ENCODE results near the gene CAMKK2.
"Not testable (repeated sequence)": the region's sequence is repeated elsewhere in the genome, so short reads cannot be mapped to it uniquely, and the experiment has no call there.

The CAMKK2 gene

DNA sequence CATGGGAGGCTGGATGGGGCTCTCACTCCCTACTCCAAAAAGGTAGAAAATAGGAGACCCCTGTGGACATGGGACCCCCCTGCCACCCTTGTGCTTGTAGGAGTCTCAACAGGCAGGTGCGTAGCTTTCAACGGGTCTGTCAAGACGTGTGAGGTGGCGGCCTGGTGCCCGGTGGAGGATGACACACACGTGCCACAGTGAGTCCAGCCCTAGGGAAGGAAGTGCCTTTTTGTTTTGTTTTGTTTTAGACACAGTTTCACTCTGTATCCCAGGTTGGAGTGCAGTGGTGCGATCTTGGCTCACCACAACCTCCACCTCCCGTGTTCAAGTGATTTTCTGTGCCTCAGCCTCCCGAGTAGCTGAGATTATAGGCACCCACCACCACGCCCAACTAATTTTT, 73.7 kb downstream of the CAMKK2 start:
- DNase-seq = no peak

- DNase-seq = no peak
Measured at GRCh38 chr12:121219353-121219986, 77.0 kb downstream of the CAMKK2 start.

- no peak for DNase-seq
Measured at GRCh38 chr12:121218588-121219352, 77.7 kb downstream of the CAMKK2 start.

DNA sequence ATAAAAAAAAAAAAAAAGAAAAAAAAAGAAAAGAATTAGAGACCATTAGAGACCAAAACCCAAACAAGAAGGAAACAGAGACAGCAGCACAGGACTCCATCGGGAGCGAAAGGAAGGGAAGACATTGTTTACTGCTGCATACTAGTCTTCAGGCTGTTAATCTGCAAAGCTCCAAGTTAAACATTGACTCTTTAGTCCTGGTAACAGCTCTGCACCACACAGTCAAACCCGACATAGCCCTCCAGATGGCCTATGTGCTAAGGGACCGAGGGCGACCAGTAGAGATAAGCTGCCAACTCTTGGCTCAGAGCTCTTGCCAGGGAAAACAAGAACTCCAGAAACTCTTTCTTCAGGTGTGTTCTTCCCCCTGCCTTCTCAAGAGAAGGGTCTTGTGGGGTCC, 78.7 kb downstream of the CAMKK2 start:
- no peak for DNase-seq

- DNase-seq = no peak
Measured at GRCh38 chr12:121217063-121217462, 79.4 kb downstream of the CAMKK2 start.

GRCh38 chr12:121216102-121216501, 80.4 kb downstream of the CAMKK2 start:
- DNase-seq = no peak

DNA sequence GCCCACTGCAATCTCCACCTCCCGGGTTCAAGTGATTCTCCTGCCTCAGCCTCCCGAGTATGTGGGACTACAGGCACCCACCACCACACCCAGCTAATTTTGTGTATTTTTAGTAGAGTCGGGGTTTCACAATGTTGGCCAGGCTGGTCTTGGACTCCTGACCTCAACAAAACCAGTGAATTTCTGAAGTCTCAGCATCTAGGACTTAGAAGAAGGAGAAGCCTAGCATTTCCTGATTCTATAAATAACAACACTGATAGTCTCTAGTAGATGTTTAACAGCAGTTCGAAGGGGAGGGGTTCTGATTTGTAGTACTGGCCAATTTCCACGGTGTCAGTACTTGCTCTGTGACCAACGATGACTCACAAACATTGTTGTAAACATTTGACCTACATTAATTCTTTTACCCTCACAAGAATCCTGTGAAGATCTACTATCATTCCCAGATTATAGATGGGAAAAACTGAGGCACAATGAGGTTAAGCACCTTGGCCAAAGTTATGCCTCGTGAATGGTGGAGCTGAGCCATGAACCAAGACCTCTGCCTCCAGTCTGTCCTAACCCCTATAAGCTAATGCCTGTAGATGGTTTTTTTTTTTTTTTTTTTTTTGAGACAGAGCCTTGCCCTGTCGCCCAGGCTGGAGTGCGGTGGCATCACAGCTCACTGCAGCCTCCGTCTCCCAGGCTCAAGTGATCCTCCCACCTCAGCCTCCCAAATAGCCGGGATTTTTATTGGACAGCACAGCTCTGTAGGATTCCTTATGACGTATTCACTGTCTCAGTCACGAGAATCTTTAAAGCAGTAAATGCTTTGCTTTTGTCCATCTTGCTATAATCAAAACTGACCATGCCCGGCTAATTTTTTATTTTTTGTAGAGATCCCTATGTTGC, 81.4 kb downstream of the CAMKK2 start:
- DNase-seq = no peak

DNA sequence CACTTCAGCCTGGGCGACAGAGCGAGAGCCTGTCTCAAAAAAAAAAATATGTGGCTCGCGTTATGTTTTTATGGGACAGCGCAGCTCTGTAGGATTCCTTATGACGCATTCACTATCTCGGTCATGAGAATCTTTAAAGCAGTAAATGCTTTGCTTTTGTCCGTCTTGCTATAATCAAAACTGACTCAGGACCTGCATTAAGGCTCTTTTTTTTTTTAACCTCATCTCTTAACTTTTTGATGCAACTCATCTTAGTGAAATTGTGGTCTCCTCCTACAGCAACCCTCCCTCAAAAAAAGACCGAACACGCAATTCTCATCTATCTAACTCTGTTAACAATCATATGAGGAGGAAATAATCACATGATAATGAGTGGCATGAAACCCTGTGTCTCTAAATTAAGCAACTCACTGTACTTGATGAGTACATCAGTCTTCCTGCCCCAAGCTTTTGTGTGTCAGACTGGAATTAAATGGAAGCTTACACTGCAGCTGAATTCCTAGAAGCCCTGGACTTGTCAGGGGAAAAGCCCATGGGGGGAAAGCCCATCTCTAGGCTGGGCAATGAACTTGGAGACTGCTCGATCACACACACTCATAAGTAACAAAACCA, 82.2 kb downstream of the CAMKK2 start:
- no peak for DNase-seq

DNA sequence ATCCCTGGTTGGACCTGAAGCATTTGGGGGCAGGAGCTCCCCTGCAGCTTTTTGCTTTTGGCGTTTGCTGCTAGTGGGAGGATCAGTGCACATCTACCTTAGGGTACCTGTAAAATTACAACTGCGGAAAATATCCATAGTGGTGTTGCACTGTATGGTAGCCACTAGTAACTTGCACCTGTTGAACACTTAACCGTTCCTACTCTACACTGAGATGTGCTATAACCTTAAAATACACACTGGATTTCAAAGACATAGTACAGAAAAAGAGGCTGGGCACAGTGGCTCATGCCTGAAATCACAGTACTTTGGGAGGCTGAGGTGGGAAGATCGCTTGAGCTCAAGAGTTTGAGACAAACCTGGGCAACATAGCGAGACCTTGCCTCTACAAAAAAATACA, 83.6 kb downstream of the CAMKK2 start:
- DNase-seq = no peak

DNA sequence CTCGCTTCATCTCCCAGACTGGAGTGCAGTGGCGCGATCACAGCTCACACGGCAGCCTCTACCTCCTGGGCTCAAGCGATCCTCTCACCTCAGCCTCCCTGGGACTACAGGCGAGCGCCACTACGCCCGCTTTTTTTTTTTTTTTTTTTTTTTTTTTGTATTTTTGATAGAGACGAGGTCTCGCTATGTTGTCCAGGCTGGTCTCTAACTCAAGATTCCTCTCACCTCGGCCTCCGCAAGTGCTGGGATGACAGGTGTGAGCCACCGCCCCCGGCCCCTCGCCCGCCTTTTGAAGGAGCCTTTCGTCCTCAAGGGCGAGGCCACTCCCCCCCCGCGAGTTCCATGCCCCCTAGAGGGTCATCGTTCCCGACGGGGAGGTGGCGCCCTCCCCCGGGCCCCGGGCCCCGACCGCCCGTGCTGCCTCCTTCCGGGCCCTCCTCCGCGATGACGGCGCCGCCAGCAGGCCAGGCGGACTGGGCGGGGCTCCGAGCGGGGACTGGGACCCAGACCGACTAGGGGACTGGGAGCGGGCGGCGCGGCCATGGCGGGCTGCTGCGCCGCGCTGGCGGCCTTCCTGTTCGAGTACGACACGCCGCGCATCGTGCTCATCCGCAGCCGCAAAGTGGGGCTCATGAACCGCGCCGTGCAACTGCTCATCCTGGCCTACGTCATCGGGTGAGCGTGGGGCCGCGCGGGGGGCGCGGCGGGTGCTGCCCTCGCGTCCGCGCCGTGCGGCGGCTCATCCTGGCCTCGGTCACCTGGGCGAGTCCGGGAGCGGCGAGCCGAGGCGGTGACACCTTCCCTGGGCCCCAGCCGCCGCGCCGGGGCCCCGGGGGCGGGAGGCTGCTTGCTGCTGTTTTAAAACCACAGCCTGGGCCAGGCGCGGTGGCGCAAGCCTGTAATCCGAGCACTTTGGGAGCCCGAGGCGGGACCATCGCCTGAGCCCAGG, 86.6 kb downstream of the CAMKK2 start, which contains the start of gene P2RX4:
TSS of gene P2RX4 (plus strand) at position 506 of the 949 bp plus-strand sequence. CDS start at position 542, 36 bp downstream.
- DNase-seq = peak; percentile 37

GRCh38 chr12:121209221-121209620, 87.3 kb downstream of the CAMKK2 start:
- DNase-seq = no peak

- DNase-seq = not testable (repeated sequence)
Measured at GRCh38 chr12:121208571-121208970, 87.9 kb downstream of the CAMKK2 start.

DNA sequence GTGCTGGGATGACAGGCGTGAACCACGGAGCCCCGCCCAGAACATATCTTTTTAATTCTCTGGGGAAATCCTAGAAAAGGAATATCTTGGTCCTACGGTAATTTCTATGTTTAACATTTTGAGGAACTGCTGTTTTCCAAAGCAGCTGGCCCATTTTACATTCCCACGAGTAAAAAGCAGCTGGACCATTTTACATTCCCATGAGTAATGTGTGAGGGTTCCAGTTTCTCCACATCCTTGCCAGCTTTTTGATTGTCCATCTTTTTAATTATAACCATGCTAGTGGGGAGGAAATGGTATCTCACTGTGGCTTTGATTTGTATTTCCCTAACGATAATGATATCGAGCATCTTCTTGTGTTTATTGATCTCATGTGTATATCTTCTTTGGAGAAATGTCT, 91.0 kb downstream of the CAMKK2 start:
- DNase-seq = no peak

DNA sequence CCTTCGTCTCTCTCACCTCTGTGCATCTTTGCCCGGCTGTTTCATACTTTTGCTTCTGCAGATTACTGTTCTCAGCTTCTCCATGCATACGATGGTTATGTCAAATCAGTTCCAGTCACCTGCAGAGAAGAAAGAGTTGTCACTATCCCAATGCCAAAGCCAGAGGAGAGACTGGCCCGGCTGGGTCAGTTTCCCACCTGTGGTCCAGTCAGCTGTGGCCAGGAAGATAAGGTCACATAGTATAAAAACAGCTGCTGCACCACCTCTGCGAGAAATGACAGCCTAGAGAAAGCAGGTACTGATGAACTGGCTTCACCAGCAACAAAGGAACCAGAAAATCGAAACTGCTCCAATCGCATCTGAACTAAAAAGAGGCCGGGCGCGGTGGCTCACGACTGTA, 93.0 kb downstream of the CAMKK2 start:
- DNase-seq = no peak

- DNase-seq = no peak
Measured at GRCh38 chr12:121202407-121203355, 93.8 kb downstream of the CAMKK2 start.

GRCh38 chr12:121201140-121201539, 95.4 kb downstream of the CAMKK2 start:
- DNase-seq = not testable (repeated sequence)

GRCh38 chr12:121198949-121199348, 97.6 kb downstream of the CAMKK2 start:
- DNase-seq = no peak

- peak; percentile 59 for DNase-seq
Measured at GRCh38 chr12:121196902-121197301, 99.6 kb downstream of the CAMKK2 start.

GRCh38 chr12:121191151-121191550, 105.4 kb downstream of the CAMKK2 start:
- DNase-seq = no peak

- DNase-seq = no peak
Measured at GRCh38 chr12:121190523-121191031, 105.9 kb downstream of the CAMKK2 start.
